ENCODE measurements around the gene UQCRC2. TPM values are rescaled to one million over a fixed set of nuclear protein-coding genes. Genes with fewer than 3 reads are reported as not detected.

The UQCRC2 gene
- total and polyA plus RNA-seq, 10 of the 15 experiments (the other 5 are each of a cell fraction or from before 2014, with no cell fraction given), result 256 to 563 (median 327) TPM

DNA sequence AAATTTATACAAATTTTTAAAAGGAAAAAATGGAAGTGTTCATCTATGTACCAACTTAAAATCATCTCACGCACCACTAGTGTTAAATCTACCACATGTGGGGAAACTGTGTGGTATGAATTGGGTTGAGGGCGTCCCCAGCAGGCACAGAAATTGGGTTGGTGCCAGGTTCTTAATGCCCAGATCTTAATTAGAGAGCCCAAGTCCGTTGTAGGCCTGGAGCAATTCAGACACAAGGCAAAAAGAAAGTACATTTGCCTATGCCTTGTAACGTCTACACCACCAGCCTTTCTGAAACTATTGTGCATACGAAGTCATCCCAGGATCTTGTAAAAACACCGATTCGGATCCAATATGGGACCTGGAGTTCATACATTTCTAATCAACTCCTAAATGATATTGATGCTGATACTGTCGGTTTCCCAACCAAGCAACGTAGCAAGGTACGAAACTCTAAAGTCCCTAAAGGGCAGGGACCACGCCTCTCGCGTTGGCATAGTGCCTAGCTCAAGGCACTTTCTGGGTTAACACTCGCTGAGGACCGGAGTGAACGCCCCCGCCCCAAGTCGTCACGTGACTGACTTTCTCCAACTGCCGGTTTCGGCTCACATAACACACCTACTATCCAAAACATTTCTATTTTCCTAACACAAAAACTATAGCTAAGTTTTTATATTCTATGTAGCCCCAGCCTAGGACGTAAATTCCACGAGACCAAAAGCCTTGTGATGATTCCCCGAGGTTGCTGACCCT lies 945 bp upstream of the UQCRC2 start (continued):
- TF ChIP-seq RFX5 (IDR thresholded peaks at IDR 0.05; ENCODE audit: low read depth, low read length) (no peak), ETV6 (conservative IDR thresholded peaks at IDR 0.05 in 1 of 2, IDR thresholded peaks at IDR 0.05 in 1 of 2; ENCODE audit: borderline replicate concordance in 1 of 2, low read depth in 1 of 2) (no peak), MYB (IDR thresholded peaks at IDR 0.05; ENCODE audit: borderline replicate concordance, low read depth, low read length) (no peak), YY1 (IDR thresholded peaks at IDR 0.05; ENCODE audit: low read depth, low read length) (no peak), POLR2AphosphoS5 (IDR thresholded peaks at IDR 0.05; ENCODE audit: low read length) (0 out of 2 replicates have a peak, but pooled peaks have one; percentile 8), FOS (IDR thresholded peaks at IDR 0.05; ENCODE audit: borderline replicate concordance, extremely low read depth, insufficient read length) (no peak), HCFC1 (IDR thresholded peaks at IDR 0.05; ENCODE audit: low read length) (no peak), NRF1 (conservative IDR thresholded peaks at IDR 0.05; ENCODE audit: low read depth, low read length) (no peak), NFYB (IDR thresholded peaks at IDR 0.05; ENCODE audit: insufficient read depth, low read depth, low read length) (no peak), MTA3 (IDR thresholded peaks at IDR 0.05; ENCODE audit: borderline replicate concordance, low read length) (no peak), SRF (IDR thresholded peaks at IDR 0.05; ENCODE audit: low read depth in 2 of 2, low read length in 2 of 2) (no peak), NBN (IDR thresholded peaks at IDR 0.05) (no peak), EGR1 (IDR thresholded peaks at IDR 0.05; ENCODE audit: borderline replicate concordance in 1 of 2, low read depth in 2 of 2, low read length in 2 of 2) (peak in 1 of 2 experiments; percentile 94; a peak in 2 of 3 replicates)
- TF ChIP-seq, protein P1, sequence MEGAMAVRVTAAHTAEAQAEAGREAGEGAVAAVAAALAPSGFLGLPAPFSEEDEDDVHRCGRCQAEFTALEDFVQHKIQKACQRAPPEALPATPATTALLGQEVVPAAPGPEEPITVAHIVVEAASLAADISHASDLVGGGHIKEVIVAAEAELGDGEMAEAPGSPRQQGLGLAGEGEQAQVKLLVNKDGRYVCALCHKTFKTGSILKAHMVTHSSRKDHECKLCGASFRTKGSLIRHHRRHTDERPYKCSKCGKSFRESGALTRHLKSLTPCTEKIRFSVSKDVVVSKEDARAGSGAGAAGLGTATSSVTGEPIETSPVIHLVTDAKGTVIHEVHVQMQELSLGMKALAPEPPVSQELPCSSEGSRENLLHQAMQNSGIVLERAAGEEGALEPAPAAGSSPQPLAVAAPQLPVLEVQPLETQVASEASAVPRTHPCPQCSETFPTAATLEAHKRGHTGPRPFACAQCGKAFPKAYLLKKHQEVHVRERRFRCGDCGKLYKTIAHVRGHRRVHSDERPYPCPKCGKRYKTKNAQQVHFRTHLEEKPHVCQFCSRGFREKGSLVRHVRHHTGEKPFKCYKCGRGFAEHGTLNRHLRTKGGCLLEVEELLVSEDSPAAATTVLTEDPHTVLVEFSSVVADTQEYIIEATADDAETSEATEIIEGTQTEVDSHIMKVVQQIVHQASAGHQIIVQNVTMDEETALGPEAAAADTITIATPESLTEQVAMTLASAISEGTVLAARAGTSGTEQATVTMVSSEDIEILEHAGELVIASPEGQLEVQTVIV (IDR thresholded peaks at IDR 0.05; ENCODE audit: borderline replicate concordance, partially characterized antibody), result no peak
- TF ChIP-seq, protein P2, sequence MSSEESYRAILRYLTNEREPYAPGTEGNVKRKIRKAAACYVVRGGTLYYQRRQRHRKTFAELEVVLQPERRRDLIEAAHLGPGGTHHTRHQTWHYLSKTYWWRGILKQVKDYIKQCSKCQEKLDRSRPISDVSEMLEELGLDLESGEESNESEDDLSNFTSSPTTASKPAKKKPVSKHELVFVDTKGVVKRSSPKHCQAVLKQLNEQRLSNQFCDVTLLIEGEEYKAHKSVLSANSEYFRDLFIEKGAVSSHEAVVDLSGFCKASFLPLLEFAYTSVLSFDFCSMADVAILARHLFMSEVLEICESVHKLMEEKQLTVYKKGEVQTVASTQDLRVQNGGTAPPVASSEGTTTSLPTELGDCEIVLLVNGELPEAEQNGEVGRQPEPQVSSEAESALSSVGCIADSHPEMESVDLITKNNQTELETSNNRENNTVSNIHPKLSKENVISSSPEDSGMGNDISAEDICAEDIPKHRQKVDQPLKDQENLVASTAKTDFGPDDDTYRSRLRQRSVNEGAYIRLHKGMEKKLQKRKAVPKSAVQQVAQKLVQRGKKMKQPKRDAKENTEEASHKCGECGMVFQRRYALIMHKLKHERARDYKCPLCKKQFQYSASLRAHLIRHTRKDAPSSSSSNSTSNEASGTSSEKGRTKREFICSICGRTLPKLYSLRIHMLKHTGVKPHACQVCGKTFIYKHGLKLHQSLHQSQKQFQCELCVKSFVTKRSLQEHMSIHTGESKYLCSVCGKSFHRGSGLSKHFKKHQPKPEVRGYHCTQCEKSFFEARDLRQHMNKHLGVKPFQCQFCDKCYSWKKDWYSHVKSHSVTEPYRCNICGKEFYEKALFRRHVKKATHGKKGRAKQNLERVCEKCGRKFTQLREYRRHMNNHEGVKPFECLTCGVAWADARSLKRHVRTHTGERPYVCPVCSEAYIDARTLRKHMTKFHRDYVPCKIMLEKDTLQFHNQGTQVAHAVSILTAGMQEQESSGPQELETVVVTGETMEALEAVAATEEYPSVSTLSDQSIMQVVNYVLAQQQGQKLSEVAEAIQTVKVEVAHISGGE (CRISPR knock-in tag; IDR thresholded peaks at IDR 0.05), result peak; percentile 43; the same call in 1 of the 2 replicates
- TF ChIP-seq, protein P3, sequence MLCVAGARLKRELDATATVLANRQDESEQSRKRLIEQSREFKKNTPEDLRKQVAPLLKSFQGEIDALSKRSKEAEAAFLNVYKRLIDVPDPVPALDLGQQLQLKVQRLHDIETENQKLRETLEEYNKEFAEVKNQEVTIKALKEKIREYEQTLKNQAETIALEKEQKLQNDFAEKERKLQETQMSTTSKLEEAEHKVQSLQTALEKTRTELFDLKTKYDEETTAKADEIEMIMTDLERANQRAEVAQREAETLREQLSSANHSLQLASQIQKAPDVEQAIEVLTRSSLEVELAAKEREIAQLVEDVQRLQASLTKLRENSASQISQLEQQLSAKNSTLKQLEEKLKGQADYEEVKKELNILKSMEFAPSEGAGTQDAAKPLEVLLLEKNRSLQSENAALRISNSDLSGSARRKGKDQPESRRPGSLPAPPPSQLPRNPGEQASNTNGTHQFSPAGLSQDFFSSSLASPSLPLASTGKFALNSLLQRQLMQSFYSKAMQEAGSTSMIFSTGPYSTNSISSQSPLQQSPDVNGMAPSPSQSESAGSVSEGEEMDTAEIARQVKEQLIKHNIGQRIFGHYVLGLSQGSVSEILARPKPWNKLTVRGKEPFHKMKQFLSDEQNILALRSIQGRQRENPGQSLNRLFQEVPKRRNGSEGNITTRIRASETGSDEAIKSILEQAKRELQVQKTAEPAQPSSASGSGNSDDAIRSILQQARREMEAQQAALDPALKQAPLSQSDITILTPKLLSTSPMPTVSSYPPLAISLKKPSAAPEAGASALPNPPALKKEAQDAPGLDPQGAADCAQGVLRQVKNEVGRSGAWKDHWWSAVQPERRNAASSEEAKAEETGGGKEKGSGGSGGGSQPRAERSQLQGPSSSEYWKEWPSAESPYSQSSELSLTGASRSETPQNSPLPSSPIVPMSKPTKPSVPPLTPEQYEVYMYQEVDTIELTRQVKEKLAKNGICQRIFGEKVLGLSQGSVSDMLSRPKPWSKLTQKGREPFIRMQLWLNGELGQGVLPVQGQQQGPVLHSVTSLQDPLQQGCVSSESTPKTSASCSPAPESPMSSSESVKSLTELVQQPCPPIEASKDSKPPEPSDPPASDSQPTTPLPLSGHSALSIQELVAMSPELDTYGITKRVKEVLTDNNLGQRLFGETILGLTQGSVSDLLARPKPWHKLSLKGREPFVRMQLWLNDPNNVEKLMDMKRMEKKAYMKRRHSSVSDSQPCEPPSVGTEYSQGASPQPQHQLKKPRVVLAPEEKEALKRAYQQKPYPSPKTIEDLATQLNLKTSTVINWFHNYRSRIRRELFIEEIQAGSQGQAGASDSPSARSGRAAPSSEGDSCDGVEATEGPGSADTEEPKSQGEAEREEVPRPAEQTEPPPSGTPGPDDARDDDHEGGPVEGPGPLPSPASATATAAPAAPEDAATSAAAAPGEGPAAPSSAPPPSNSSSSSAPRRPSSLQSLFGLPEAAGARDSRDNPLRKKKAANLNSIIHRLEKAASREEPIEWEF (IDR thresholded peaks at IDR 0.05; ENCODE audit: insufficient replicate concordance, low read depth, low read length), result no peak
- TF ChIP-seq, protein P4, sequence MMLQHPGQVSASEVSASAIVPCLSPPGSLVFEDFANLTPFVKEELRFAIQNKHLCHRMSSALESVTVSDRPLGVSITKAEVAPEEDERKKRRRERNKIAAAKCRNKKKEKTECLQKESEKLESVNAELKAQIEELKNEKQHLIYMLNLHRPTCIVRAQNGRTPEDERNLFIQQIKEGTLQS (IDR thresholded peaks at IDR 0.05; ENCODE audit: borderline replicate concordance, extremely low read depth, low read depth, low read length), result peak; percentile 71; the same call in 1 of the 2 replicates
